Keratinocyte (primary cell): ENCODE measurements around the gene NTMT1.

Experiments
- EZH2 ChIP-seq: IDR thresholded peaks from one replicate; pipeline ENCODE4 v1.6.1; 2012; ENCODE audit warnings: inconsistent platforms, mild to moderate bottlenecking, low read length, moderate library complexity
- TF ChIP-seq, protein P1 (sequence below), 3 experiments: IDR thresholded peaks in 1 of 3; conservative IDR thresholded peaks in 1 of 3; optimal IDR thresholded peaks in 1 of 3; 2 replicates in 2 of 3; 3 replicates in 1 of 3; pipeline versions ENCODE3 to v1.5.1; 2011; ENCODE audit warnings: low read length in 3 of 3, mild to moderate bottlenecking in 3 of 3, moderate library complexity in 2 of 3, control low read depth in 1 of 3, inconsistent platforms in 1 of 3; ENCODE audit not compliant: insufficient read depth in 2 of 3; ENCODE audit errors: extremely low read depth in 1 of 3

- TF ChIP-seq, protein P1, sequence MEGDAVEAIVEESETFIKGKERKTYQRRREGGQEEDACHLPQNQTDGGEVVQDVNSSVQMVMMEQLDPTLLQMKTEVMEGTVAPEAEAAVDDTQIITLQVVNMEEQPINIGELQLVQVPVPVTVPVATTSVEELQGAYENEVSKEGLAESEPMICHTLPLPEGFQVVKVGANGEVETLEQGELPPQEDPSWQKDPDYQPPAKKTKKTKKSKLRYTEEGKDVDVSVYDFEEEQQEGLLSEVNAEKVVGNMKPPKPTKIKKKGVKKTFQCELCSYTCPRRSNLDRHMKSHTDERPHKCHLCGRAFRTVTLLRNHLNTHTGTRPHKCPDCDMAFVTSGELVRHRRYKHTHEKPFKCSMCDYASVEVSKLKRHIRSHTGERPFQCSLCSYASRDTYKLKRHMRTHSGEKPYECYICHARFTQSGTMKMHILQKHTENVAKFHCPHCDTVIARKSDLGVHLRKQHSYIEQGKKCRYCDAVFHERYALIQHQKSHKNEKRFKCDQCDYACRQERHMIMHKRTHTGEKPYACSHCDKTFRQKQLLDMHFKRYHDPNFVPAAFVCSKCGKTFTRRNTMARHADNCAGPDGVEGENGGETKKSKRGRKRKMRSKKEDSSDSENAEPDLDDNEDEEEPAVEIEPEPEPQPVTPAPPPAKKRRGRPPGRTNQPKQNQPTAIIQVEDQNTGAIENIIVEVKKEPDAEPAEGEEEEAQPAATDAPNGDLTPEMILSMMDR (optimal IDR thresholded peaks at IDR 0.05 in 1 of 3, IDR thresholded peaks at IDR 0.05 in 1 of 3, conservative IDR thresholded peaks at IDR 0.05 in 1 of 3; ENCODE audit: extremely low read depth in 1 of 3, insufficient read depth in 2 of 3, low read length in 3 of 3), result no peak
- no peak for TF ChIP-seq EZH2
These were observed 11.0 kb upstream of the NTMT1 start for GRCh38 chr9:129614932-129615331.
